ENCODE measurements around the gene TEAD1. TPM values are rescaled to one million over a fixed set of nuclear protein-coding genes. Genes with fewer than 3 reads are reported as not detected.

Gene TEAD1
- total RNA-seq, 1 donor, result 176 TPM

GRCh38 chr11:12653729-12654128 is 20.5 kb upstream of the TEAD1 start:
- no peaks in the 10 kb centered on the region for H3K27me3 ChIP-seq (ENCODE audit: insufficient read depth, low read length)
- no peak for DNase-seq (ENCODE audit: insufficient read length, low spot score, missing footprints)
- no peak overlapping the region for H3K4me2 ChIP-seq (ENCODE audit: insufficient read depth, low read length)
- no peaks in the 10 kb centered on the region for H3K36me3 ChIP-seq (ENCODE audit: insufficient read depth, low read length)
- H4K20me1 ChIP-seq (ENCODE audit: insufficient read depth, low read length), result no peaks in the 10 kb centered on the region
- no peak for TF ChIP-seq CTCF (IDR thresholded peaks at IDR 0.05; ENCODE audit: extremely low read depth, low read depth, low read length)
- no peaks in the 10 kb centered on the region for H3K79me2 ChIP-seq (ENCODE audit: insufficient read depth, low read length)
- no peak overlapping the region for H3K4me3 ChIP-seq (ENCODE audit: insufficient read depth, low read length)
- H3K9me3 ChIP-seq (ENCODE audit: low read depth, low read length), result no peaks in the 10 kb centered on the region
- H3K27ac ChIP-seq (ENCODE audit: low read depth, low read length), result no peak overlapping the region
- no peaks in the 10 kb centered on the region for H3K4me1 ChIP-seq (ENCODE audit: insufficient read depth, low read length)
- no peak overlapping the region for H2AFZ ChIP-seq (ENCODE audit: low read length)

GRCh38 chr11:12655842-12656241 is 18.4 kb upstream of the TEAD1 start:
- H3K27me3 ChIP-seq (ENCODE audit: insufficient read depth, low read length), result no peaks in the 10 kb centered on the region
- H3K4me3 ChIP-seq (ENCODE audit: insufficient read depth, low read length), result no peak overlapping the region
- no peaks in the 10 kb centered on the region for H3K79me2 ChIP-seq (ENCODE audit: insufficient read depth, low read length)
- TF ChIP-seq CTCF (IDR thresholded peaks at IDR 0.05; ENCODE audit: extremely low read depth, low read depth, low read length), result no peak
- H3K9me3 ChIP-seq (ENCODE audit: low read depth, low read length), result no peaks in the 10 kb centered on the region
- H3K36me3 ChIP-seq (ENCODE audit: insufficient read depth, low read length), result no peaks in the 10 kb centered on the region
- no peak overlapping the region for H2AFZ ChIP-seq (ENCODE audit: low read length)
- DNase-seq (ENCODE audit: insufficient read length, low spot score, missing footprints), result no peak
- H3K4me1 ChIP-seq (ENCODE audit: insufficient read depth, low read length), result no peaks in the 10 kb centered on the region
- no peak overlapping the region for H3K4me2 ChIP-seq (ENCODE audit: insufficient read depth, low read length)
- H3K27ac ChIP-seq (ENCODE audit: low read depth, low read length), result no peak overlapping the region
- H4K20me1 ChIP-seq (ENCODE audit: insufficient read depth, low read length), result no peaks in the 10 kb centered on the region

DNA sequence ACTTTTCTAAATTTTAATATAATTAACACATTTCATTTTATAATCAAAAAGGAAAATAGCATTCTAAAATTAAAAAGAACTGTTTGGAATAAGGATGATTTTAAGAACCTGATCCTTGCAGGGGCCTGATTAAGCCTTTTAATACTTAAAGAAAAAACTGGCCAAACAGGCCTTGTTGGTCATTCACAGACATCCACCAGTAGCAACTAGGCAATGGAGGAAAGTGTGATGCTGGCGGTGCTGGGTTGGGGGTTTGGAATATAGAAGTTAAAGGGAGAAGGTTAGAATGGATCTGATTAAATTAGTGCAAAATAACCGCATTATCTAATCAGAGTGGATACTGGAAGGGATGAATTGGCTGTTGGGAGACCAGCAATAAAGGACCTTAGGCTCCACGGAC is 16.9 kb upstream of the TEAD1 start:
- Histone ChIP-seq H4K20me1 (ENCODE audit: insufficient read depth, low read length) (no peaks in the 10 kb centered on the region), H3K79me2 (ENCODE audit: insufficient read depth, low read length) (no peaks in the 10 kb centered on the region), H3K27ac (ENCODE audit: low read depth, low read length) (no peak overlapping the region), H3K4me3 (ENCODE audit: insufficient read depth, low read length) (no peak overlapping the region), H2AFZ (ENCODE audit: low read length) (no peak overlapping the region), H3K27me3 (ENCODE audit: insufficient read depth, low read length) (no peaks in the 10 kb centered on the region), H3K4me1 (ENCODE audit: insufficient read depth, low read length) (no peaks in the 10 kb centered on the region), H3K9me3 (ENCODE audit: low read depth, low read length) (no peaks in the 10 kb centered on the region), H3K4me2 (ENCODE audit: insufficient read depth, low read length) (no peak overlapping the region), H3K36me3 (ENCODE audit: insufficient read depth, low read length) (no peaks in the 10 kb centered on the region)
- no peak for DNase-seq (ENCODE audit: insufficient read length, low spot score, missing footprints)
- no peak for TF ChIP-seq CTCF (IDR thresholded peaks at IDR 0.05; ENCODE audit: extremely low read depth, low read depth, low read length)

GRCh38 chr11:12657981-12658380 is 16.2 kb upstream of the TEAD1 start:
- Histone ChIP-seq H3K36me3 (ENCODE audit: insufficient read depth, low read length) (no peaks in the 10 kb centered on the region), H3K4me1 (ENCODE audit: insufficient read depth, low read length) (no peaks in the 10 kb centered on the region), H3K4me3 (ENCODE audit: insufficient read depth, low read length) (no peak overlapping the region), H3K4me2 (ENCODE audit: insufficient read depth, low read length) (no peak overlapping the region), H3K27me3 (ENCODE audit: insufficient read depth, low read length) (no peaks in the 10 kb centered on the region), H3K27ac (ENCODE audit: low read depth, low read length) (no peak overlapping the region), H3K9me3 (ENCODE audit: low read depth, low read length) (no peaks in the 10 kb centered on the region), H2AFZ (ENCODE audit: low read length) (no peak overlapping the region), H4K20me1 (ENCODE audit: insufficient read depth, low read length) (no peaks in the 10 kb centered on the region), H3K79me2 (ENCODE audit: insufficient read depth, low read length) (no peaks in the 10 kb centered on the region)
- no peak for TF ChIP-seq CTCF (IDR thresholded peaks at IDR 0.05; ENCODE audit: extremely low read depth, low read depth, low read length)
- no peak for DNase-seq (ENCODE audit: insufficient read length, low spot score, missing footprints)
